Amniotic epithelial cell (primary cell): ENCODE measurements around the gene TLCD1.

Experiments used
- DNase-seq: peaks from one replicate; pipeline ENCODE4 v3.0.0-alpha.2; 2010; ENCODE audit warnings: low read depth

Gene TLCD1

GRCh38 chr17:28726226-28726626 is at the start of gene TLCD1:
TLCD1 (minus strand) TSS chr17:28726233; CDS start chr17:28726097, 136 bp downstream.
- no peak for DNase-seq

GRCh38 chr17:28774206-28774605 is 48.2 kb upstream of the TLCD1 start:
- no peak for DNase-seq

- peak; percentile 72 for DNase-seq
These were observed 47.7 kb upstream of the TLCD1 start for GRCh38 chr17:28773736-28774135.

GRCh38 chr17:28765038-28765437 is 39.0 kb upstream of the TLCD1 start:
- no peak for DNase-seq

GRCh38 chr17:28763804-28764266 is 37.8 kb upstream of the TLCD1 start:
- peak; percentile 58 for DNase-seq

GRCh38 chr17:28763137-28763799 is 37.2 kb upstream of the TLCD1 start:
- no peak for DNase-seq

GRCh38 chr17:28760601-28761562 is 34.8 kb upstream of the TLCD1 start:
- DNase-seq, result peak; percentile 45

- DNase-seq, result no peak
These were observed 33.3 kb upstream of the TLCD1 start for GRCh38 chr17:28759256-28759865.

- DNase-seq, result no peak
These were observed 32.5 kb upstream of the TLCD1 start for GRCh38 chr17:28758411-28759121.

GRCh38 chr17:28756049-28756804 is 30.2 kb upstream of the TLCD1 start:
- no peak for DNase-seq

GRCh38 chr17:28755486-28755885 is 29.5 kb upstream of the TLCD1 start:
- no peak for DNase-seq

- no peak for DNase-seq
These were observed 25.8 kb upstream of the TLCD1 start for GRCh38 chr17:28751600-28752366.

GRCh38 chr17:28750178-28751047 is 24.4 kb upstream of the TLCD1 start:
- DNase-seq, result peak; percentile 87

GRCh38 chr17:28749516-28750177 is 23.6 kb upstream of the TLCD1 start:
- DNase-seq, result no peak

- no peak for DNase-seq
These were observed 23.0 kb upstream of the TLCD1 start for GRCh38 chr17:28748852-28749515.

- DNase-seq, result no peak
These were observed 22.0 kb upstream of the TLCD1 start for GRCh38 chr17:28747801-28748750.

- DNase-seq, result no peak
These were observed 21.1 kb upstream of the TLCD1 start for GRCh38 chr17:28747051-28747691.
